T-helper 1 cell treated with Interleukin-12 subunit alpha and Interleukin-12 subunit beta and Interleukin-4 antibody, amounts not matched to agents 30 ng/mL and 1 ng/mL, for 36 hours (primary cell): ENCODE data around the gene LRCH3. TPM values are rescaled to one million over a fixed set of nuclear protein-coding genes. Genes with fewer than 3 reads are reported as not detected.

Experiments used
- intact Hi-C: fragments of 100-400 bp; cut with micrococcal nuclease; formaldehyde crosslinking; loops from one replicate; pipeline ENCODE4 v1.15.1; 2024
- total RNA-seq: library from RNA; stranded (reverse); gene quantifications from 2 replicates; pipeline ENCODE4 v1.2.3, GENCODE V29; 2022

The LRCH3 gene
- 63.0 and 73.8 TPM in 2 replicates for total RNA-seq

DNA sequence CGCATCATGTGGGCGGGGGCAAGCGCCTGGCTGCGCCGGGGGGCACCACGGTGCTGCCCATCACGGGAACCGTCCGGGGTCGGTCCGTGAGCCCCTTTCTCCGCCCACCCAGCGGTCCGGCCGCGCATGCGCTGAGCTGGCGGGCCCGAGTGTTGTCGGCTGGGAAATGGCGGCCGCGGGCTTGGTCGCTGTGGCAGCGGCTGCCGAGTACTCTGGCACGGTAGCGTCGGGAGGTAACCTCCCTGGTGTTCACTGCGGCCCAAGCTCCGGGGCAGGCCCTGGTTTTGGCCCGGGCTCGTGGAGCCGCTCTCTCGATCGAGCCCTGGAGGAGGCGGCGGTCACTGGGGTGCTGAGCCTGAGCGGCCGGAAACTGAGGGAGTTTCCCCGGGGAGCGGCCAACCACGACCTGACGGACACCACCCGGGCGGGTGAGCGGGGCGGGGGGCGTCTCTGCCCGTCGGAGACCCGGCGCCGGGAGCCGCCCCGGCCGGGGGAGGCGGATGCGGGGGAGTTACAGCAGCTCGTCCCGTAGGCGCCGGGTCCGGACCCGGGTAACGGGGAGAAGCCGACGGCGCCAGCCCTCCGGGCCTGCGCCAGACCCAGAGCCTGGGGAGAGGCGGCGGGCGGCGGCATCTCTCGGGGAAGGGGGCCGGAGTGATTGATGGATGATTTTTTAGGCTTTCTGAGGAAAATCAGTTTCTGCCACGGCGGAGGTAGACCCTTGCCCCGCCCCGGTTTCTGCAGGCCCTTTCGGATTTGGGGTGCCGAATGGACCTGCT, at the start of gene LRCH3:
TSS of gene LRCH3 (plus strand) at position 142 of the 779 bp plus-strand sequence. CDS start at position 167, 25 bp downstream.
- intact Hi-C loops: loop anchor here (1.0 to 5.0 kb wide), 6 partner anchors 42 to 849 kb away; partner anchors contain the start of genes DLG1, FYTTD1, NCBP2 and RUBCN

DNA sequence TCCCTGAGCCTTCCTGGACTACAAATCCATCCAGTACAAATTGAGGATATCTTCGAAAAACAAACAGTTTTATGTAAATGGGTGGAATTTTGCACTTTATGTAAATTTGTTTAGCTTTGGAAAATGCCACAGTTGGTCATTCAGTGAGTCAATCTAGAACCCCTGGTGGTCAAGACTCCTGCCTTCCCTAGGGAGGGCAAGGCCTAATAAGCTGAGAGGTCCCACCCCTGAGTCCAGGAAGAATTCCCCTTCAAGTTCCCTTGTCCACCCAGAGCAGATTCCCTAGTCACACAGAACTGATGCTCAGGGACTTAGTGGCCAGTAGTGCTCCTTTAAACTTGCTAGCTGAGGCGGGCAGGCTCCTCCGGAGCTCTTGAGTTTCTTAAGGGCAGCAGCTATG, 48.3 kb upstream of the LRCH3 start:
- intact Hi-C loops: no loop called here

DNA sequence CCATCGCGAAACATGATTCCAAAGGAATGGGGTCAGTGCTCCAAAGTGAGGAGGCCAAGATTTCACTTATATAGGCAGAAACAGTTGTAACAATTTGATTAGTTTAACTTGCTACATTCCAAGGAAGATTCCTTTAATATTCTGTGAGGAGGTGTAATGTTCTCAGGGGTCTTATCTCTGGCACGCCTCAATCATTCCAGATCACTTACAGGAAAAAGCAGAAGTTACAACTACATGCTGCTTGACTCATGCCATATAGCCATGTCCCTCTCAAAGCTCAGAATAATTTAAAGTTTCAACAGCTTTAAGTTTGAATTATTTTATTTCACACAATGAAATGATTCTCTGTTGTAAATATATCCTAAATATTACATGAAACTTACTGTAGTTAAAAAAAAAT, 44.8 kb upstream of the LRCH3 start:
- intact Hi-C loops: no loop called here

DNA sequence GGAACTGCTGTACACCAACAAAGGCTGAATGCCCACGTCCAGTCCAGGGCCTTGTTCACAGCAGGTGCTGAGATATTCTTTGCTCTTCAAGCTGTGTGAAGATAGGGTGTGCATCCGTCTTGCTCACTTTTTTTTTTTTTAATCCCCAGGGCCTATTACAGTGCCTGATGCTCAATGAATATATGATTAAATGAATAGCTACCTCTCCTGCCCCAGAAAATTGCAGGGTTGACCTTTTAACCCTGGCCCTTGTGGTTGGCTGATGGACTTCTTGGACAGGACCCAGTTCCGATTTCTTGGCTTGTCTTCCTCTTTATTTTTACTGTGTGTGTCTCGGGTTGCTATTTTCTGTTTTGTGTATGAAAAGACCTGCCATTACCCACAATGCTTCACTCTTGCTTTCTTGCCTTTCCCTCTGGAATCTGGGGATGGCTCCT, 44.2 kb upstream of the LRCH3 start:
- intact Hi-C loops: no loop called here

DNA sequence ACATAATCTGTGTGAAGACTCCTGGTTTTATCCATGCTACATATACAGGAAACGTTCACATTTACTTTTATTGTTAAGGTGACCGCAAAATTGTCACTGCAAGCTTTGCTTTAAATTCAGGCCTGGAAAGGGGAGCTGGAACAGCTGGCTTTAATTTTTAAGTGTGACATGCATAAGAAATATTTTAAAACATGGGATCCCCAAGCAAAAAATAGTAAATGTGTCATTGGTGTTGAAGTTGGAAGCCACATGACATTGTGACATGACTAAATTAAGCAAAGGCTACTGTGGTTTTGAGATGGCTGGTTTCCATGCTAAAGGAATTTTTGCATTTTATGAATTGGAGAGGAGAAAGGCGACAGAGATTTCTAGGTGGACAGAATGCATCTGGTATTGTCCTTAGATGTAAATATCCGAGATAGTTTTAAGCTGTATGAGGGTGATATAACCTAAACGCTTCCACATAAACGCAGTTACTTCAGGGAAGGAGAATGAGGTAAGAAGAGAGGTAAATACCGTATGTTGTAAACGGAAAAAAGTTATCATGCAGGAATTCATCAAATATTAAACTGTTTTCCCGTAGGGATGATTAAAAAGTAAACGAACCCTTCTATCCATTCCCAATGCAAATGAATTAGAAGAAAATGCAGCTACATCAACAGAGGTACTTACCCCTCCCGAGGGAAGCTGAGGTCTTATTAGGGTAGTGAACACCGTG, 42.3 kb upstream of the LRCH3 start:
- intact Hi-C loops: loop anchor here (1.0 kb wide), 4 partner anchors 11 to 54 kb away; partner anchors contain the start of gene LRCH3

DNA sequence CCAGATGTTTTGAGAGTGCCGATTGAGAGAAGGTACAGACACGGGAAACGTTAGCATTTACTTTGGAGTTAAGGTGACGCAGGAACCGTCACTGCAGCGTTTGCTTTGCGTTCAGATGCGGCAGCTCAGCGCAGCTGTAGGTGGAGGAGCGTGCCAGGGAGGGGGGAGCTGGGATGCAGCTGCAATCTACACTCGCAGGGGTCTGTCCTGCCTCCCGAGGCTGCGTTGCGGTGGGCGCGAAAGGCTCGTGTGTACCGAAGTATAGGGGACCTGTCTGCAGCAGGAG, 41.8 kb upstream of the LRCH3 start:
- intact Hi-C loops: loop anchor here (1.0 kb wide), 4 partner anchors 12 to 53 kb away; partner anchors contain the start of gene LRCH3

DNA sequence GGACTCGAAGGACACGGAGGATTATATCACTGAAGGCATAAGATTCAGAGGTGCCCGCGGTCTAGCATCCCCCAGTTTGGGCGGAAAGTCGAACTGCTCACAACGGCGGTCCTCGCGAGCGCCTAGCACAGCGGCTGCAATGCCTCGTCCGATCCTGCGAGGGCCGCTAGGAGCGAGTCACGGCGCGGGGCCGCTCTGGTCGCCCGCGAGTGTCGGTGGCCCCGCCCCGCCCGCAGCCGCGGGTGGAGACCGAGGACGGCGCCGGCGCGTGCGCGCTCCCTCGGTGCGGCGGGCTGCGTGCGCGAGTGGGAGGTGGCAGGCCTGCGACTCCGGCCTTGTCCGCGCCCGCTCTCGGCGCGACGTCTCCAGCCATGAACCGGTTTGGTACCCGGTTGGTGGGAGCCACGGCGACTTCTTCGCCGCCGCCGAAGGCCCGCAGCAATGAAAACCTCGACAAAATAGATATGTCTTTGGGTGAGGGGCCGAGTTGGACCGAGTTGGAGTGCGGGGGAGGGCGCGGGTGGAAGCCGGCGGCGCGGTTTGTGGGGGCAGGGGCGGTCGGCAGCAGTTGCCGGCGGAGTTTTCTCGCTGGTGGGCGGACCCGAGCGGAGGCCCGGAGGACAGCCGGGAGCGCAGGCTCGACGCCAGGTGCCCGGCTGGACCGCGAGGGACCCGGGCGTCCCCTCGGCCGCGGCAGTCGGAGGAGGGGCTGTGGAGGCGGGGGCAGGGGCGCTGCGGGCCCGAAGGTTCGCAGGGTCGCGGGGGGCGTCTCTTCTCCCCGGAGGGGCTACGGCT, 41.3 kb upstream of the LRCH3 start, which contains the start of gene FYTTD1:
TSS of gene FYTTD1 (plus strand) at position 283 of the 795 bp plus-strand sequence. CDS start at position 372, 89 bp downstream.
- intact Hi-C loops: loop anchor here (1.0 to 5.0 kb wide), 6 partner anchors 12 to 452 kb away; partner anchors contain the start of genes DLG1 and LRCH3

DNA sequence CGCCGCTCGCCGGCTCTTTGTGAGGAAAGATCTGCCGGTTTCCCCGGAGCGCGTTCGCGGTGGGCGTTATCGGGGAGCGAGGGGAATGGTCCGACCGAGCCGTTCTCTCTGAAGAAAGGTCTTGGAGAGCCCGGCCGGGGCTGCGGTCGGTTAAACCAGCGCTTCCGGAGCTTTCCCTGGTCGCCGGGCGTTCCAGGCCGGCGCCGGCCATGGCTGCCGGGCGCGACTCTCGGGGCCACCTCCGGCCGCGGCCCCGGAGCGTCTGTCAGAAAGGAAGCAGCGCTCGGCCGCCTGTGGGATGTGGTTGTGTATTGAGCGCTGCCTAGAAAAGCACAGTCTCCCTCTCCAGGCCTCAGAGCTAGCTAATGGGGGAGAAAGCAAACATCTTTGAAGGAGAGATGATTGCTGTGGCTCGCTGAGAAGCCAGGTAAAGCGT, 40.6 kb upstream of the LRCH3 start:
- intact Hi-C loops: loop anchor here (1.0 to 5.0 kb wide), 2 partner anchors 98 to 453 kb away; partner anchors contain the start of gene DLG1

DNA sequence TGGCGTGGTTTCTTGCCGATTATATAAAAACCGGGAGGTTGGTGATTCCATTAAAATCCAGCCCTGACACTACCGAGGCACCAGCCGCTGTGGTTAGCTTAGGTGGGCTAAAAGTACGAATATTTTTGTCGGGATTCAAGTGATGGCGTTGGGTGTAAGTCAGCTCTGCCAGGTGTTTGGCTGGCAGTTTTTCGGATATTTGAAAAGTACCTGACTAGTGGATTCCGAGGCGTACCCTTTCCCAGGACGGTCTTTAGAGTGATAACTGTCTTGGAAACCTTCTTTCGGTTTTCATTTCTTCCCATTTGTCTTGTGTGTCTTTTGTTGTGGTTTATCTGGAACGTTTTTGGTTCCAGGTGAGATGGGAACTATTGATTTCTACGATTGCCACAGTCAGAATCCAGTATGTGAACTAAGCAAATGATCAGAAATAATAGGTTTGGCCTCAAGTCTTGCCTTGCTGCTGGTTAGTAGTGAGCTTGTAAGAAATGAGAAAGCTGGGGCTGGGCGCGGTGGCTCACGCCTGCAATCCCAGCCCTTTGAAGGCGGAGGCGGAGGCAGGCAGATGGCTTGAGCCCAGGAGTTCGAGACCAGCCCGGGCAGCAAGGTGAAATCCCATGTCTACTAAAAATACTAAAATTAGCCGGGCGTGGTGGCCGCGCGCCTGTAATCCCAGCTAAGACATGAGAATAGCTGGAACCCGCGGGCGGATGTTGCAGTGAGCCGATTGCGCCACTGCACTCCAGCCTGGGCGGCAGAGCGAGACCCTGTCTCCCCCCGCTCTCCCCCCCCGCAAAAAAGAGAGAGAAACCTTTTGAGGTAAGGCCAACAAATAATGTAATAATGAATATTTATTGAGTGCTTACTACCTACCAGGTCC, 40.0 kb upstream of the LRCH3 start:
- intact Hi-C loops: loop anchor here (1.0 to 5.0 kb wide), 2 partner anchors 97 to 454 kb away; partner anchors contain the start of gene DLG1

DNA sequence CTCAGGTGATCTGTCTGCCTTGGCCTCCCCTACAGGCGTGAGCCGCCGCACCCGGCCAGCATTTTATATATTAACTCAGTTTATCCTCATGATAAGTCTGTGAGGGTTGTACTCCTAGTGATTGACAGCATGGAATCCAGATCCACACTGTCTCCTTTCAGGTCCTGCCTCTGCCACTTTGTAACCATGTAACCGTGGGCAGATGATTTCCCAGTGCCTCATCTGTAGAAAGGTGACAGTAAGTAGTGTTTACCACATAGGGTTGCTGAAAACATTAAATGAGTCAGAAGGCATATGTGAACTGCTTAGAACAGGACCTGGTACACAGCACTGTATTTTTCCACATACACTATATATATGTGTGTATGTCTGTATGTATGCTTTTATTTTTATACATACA, 38.9 kb upstream of the LRCH3 start:
- intact Hi-C loops: loop anchor here (5.0 kb wide), 1 partner anchor 455 kb away; the partner anchor contains the start of gene DLG1

DNA sequence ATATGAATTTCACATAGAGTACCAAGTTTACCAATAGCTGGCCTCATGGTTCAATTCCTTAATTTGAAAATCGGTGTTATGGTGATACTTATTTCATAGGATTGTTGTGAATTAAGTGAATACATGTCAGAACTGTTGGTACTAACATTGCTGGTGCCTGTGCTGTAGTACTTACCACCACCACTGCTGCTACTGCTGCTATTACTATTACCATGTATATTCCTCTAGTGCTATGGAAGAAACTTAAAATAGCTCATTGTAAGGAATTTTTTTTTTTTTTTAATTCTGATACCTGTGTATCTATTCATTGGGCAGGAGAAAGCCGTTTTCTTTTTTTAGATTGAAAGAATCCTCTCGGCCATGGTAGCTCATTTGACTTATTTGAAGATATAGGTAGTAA, 37.8 kb upstream of the LRCH3 start:
- intact Hi-C loops: loop anchor here (5.0 kb wide), 1 partner anchor 456 kb away; the partner anchor contains the start of gene DLG1

DNA sequence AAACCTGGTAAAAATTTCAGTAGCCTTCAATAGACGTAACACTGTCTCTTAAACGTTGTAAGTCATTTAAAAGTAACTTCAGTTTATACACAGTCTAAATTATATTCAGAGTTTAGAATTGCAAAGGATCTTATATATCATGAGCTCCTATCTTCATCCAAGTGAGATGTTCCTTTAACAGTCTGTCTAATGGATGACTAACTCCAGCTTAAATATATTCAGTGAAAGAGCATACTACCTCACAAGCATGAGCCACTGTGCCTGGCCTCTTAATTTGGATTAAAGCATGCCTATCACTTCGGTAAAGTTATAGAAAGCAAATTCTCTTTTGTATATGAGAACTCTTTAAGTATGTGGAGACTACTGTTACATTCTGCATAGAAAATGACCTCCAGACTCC, 34.4 kb upstream of the LRCH3 start:
- intact Hi-C loops: no loop called here

DNA sequence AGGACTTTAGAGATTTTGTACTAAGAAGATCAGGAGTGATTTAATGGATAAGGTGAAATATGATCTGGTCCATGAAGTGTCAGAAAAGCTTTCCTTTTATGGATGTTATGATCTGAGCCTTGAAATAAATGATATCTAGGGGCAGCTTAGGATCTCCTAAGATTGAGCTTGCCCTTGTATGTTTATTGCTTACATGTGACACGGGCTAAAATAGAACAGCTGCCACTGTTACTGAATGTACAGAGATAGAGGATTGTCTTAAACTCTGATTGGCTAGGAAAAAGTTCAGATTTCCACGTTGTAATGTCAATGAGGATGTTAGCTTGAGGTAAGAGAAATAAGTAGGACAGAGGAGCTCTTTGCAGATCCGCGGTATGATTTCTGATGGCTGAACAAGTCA, 32.5 kb upstream of the LRCH3 start:
- intact Hi-C loops: no loop called here

DNA sequence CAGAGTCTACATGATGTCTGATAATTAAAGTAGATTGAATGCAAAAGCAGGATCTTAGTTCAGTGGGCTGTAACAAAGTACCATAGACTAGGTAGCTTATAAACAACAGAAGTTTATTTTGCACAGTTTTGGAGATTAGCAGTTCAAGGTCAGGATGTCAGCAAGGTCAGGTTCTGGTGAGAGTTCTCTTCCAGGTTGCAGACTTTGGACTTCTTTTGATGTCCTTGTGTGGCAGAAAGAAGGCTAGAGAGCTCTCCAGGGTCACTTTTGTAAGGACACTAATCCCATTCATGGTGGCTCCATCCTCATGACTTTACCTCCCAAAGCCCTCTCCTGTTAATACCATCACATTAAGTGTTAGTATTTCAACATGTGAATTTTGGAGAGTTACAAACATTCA, 29.3 kb upstream of the LRCH3 start:
- intact Hi-C loops: no loop called here

DNA sequence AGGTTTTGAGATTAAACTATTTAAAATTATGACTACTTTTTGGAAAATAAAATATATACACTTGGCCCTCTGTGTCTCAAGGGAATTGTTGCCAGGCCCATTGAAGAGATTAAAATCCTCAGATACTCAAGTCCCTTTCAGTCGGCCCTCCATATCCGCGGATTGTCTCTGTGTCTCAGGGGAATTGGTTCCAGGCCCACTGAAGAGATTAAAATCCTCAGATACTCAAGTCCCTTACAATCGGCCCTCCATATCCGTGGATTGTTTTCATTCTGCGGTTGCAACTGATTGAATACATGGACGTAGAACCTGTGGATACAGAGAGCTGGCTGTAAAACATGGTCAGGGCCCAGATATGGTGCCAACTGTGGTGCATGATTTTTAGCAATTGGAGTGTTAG, 15.7 kb upstream of the LRCH3 start:
- intact Hi-C loops: no loop called here

DNA sequence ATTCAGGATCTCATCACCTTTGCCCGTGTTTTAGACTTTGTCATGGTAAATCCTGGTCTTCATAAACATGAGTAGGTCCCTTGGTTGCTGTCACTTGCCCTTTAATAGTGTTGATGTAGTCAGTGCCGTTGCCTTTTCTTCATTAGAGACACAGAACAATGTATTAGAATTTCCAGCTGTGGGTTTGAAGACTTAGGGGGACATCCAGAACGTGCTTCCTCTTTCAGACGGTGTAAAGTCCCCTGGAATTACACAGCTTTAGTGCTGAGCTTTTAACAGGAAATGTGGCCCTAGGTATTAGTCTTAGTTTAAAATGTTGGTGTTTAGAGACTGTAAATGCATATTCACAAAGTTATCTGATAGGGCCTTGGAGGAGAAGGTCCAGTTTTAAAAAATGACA, 8.8 kb upstream of the LRCH3 start:
- intact Hi-C loops: no loop called here

DNA sequence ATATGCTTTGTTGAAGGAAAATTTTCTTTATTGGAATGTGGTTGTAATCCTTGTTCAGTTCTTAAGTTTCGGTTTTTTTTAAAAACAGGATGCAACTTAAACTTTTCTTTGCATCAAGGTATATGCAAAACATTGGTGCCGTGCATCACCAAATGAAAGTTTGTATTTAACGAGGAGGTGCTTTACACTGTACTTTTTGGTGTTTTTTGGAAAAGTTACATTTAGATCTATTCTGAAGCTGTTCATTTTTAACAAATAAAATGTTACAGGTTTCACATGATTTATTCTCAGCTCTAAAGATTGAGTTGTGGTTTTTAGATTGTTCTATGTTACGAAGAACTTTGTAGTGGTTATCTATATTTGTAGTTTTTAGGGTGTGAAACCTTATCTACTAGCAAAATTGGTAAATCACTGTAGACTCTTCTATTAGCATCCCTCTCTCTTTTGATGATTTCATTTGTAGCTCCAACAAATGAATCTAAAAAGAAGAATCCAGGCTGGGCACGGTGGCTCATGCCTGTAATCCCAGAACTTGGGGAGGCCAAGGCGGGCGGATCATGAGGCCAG, 7.0 kb upstream of the LRCH3 start:
- intact Hi-C loops: no loop called here

DNA sequence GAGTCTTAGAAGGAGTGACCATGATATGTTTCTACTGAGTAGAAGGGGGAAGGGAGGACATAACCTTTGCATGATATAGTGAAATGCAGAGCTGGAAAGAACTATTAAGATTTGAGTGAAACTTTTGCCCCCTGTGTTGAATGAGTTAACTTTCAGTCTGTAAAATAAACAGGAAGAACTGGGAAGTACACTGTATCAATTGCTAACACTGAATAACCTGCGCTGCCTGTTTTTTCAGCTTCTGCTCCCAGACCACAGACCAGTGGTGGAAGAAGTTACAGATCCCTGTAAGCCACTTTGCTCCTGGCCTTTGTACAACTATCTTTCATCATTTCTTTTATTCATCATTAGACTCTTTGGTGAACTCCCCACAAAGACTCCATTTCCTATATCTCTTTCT, 3.6 kb upstream of the LRCH3 start:
- intact Hi-C loops: no loop called here

DNA sequence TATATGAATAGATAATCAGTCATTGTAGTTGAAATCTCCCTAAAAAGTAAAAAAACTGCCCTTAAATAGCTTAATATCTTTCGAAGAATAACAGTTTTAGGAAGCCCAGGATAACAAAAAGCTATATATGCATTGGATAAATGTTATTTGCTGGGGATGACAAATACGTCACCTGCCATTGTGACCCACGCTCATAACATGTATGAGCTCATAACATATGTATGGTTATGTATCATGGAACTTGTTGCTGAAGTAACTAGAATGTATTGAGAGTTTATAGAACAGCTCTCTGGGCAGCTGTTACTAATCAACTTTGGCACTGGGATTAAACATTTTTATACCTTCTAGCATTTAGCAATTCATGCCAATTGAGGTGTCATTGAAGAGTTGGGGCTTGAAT, 1.7 kb upstream of the LRCH3 start:
- intact Hi-C loops: no loop called here

DNA sequence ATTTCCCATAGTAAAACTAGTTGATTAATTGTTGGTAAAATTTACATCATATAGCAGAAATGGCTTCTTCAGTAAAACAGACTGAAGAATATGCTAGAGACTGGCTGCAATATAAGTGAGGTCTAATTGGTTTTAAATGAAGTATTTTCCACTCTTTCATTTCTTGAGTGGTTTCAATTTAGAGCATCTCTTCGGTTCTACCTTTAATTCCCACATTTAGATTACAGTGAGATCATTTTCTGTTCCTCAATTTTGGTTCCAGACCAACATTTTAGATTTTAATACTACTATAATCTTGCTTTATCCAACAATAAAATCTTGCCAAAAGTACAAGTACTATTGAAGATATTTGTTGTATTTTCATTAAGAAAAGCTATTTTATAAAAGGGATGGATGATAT, 1.0 kb upstream of the LRCH3 start:
- intact Hi-C loops: loop anchor here (2.0 to 5.0 kb wide), 3 partner anchors 191 to 848 kb away; partner anchors contain the start of genes DLG1 and NCBP2
